8988T (cell line): Measurements from ENCODE around the gene SLC12A8.

Experiments
- DNase-seq: peaks from one replicate; pipeline ENCODE4 v3.0.0; 2011

SLC12A8 gene

DNA sequence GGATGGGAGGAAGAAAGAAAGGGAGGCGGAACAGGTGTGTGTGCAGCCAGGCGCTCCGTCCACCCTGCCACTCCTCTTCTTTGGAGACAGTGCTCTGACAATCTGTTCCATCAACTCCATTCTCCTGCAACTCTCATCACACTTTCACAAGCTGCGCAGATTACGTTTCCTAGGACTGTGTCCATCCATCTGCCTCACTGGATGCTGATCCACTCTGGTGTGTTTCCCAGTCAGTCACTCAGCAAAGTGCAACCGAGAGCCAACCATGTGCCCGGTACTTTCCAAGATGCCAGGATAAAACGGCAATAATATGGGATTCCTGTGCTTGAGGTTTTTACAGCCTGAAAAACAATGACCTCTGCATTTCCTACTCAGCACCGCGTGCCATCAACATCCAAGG lies 59.6 kb downstream of the SLC12A8 start:
- no peak for DNase-seq

DNA sequence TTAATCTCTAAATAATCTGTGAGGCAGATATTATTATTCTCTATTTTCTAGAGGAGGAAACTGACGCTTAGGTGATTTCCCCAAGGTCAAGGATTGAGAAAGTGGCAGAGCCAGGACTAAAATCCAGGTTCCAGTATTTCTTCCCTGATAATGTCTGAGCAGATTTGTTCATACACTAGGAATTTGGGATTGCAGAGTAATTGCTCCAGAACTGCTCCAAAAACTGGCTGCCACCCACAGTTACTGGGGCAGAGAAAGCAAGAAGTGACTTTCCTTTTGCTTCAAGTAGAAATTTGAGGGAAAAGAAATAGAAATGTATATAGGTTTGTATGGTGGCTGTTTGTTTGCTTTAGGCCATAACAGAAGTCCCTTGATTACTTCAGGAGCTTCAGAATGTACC lies 60.6 kb downstream of the SLC12A8 start:
- no peak for DNase-seq

DNA sequence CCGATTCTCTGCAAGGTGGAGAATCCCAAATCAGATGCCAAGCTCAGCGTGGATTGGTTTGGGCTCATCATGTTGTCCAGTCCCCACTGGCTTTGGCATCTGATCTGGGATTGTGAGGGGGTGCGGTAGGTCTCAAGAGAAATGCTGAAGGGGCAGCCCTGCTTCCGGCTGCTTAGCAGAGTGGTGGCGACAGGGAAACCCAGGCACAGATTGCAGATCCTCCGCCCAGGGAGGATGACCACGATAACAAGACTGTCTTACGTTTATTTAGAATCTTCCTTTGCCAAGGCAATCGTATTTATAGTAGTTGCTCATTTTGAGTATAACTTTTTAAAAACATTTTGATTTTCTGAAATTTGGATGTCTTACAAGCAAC lies 61.1 kb downstream of the SLC12A8 start:
- no peak for DNase-seq

DNA sequence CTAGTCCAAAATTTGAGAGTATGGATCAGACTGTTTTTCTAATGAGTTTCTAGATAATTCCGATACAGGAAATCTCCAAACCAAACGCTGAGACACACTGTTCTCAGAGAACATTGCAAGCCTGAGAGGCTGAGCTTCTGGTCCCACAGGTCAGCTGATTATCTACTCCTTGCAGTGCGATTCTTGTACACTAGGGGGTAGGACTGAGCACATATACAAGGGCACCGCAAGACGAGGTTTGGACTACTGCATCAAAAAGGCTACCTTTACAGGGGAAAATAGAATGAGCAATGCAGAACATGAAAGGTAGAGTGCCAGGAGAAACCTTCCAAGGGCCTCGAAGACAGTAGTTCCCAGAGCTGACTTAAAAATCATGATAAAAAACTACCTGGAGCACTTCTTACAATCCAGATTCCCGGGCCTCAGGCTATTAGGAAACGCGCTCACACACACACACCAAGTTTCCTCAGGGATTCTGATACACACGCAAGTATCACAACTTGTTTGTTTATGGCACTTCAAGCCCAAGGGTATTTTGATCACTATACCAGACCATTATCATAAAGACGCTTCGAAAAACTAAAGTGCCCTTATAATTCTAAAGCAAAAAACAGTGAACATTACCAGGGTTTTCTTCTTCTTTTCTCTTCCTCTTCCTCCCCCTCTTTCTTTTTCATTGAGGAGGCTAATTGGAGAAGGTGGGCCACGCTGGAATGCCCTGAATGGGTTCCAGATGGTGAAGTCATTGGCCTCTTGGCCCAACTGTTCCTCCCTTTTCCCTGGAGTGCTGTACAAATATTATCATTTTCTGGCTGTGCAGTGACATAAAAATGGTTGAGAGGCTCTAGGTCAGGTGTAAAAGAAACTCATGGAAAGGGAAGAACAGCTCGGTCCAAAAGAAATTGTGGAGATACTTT lies 61.8 kb downstream of the SLC12A8 start:
- DNase-seq: no peak

DNA sequence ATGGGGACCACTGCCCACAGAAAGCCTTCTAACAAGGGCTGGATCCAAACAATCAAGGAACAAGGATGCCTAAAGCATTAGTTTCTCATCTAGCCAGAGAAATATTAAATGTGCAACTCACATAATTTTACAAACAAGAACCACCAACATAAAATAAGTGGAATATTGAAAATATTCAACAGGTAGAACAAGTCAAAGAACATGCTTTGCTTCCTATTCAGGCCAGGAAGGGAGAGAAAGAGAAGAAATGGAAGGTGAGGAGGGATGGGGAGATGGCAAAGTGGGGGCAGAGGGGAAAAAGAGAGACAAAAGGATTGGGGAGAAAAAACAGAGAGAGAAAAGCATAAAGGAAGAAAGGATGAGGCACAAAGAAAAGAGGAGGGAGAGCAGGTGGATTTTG lies 63.1 kb downstream of the SLC12A8 start:
- no peak for DNase-seq

DNA sequence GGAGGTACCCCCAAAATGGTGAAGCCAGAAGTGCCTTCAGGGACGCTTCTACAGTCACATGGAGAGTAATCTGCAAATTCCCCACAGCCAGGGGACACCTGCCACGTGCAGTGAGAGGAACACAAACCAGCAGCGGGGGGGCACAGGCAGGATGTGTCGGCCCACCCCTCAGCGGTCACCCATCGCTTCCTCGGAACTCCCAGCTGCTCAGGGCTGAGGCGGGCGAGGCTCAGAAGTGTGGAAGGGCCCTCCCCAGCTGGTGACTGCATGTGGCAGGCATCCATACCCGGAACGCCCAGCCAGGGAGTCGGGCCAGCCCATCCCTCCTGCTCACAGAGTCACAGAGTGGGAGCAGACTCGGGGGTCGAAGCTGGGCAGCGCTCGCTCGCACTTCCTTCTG lies 63.7 kb downstream of the SLC12A8 start:
- DNase-seq: peak; percentile 74

DNA sequence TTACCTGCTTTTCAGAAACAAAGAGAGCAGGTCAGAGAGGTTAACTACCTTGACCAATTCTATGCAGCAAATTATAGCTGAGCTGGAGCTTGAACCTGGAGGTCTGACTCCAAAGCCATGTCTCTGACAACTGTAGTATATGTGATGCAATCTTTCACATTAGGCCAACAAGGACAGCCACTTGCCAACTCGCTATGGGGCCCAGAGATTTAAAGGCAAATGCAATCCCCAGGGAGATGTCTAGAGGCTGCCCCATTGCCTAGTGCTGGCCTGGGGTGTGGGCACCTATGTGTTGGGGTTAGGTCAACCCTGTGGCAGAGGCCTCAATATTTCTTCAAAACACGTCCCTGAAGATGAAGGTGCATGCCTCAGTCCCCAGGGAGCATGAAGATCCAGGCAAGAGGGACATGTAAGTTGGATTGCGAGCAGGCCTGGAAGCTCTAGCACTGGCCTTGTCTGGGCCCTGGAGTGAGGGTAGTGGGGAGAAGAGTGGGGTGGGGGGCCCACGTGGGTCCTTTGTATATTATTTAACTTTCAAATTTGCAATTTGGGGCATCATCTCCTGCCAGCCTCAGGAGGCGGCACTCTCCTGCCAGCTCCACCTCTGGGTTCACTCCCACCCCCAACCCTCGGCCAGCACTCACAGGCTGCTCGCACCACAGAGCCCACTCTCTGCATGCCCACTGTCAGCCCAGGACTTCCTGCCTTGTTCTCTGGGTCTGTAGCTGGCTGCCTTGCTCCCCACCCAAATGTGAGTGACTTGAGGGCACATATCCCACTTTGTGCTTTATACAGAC lies 64.3 kb downstream of the SLC12A8 start:
- no peak for DNase-seq

DNA sequence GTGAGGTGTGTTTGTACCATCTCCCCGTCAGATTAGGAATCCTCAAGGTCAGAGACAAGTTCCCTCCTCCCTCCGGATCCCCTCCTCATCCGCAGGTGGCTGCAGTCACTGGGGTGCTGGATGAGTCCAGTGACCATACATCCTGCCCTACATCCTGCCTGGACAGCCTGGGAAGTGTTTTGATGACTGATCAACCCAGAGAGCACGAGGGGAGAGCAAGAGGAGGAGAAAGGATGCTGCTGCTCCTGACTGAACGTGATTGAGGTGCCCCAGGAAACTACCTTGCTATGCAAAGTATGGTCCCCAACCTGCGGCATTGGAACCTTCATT lies 65.1 kb downstream of the SLC12A8 start:
- DNase-seq: no peak

DNA sequence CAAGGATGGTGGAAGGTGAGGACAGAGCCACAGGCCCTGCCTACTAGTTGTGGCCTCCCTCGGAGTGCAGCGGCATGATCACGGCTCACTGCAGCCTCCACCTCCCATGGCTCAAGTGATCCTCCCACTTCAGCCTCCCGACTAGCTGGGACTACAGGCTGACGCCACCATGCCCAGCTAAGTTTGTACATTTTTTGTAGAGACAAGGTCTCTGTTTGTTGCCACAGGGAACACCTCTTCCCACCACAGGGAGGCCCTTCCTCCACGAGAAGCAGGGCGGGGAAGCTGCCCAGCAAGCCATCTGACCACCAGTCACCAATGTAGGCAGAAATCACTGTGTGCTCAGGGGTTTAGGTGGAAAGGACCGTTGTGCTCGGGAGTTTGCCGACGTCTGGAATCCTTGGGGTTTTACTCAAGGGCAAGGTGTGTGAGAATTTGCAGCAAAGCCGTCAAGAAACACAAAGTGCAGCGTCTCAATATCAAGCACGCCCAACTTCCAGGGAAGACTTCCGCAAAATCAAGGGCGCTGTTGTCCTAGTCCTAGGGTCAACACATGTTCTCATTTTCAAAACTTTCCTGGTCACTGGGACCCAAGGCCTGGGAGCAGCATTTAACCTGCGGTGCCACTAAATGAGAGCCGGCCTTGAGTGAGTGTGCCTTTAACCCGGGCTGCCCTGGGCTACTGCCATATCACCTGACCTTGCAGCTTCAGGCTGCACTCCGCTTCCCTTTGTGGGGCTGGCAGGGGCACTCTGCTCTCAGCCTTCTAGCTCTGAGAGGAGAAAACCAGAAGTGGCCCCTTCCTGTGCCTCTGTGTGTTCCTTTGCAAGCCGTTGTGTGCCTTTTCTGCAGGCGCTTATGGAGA lies 65.7 kb downstream of the SLC12A8 start:
- no peak for DNase-seq

DNA sequence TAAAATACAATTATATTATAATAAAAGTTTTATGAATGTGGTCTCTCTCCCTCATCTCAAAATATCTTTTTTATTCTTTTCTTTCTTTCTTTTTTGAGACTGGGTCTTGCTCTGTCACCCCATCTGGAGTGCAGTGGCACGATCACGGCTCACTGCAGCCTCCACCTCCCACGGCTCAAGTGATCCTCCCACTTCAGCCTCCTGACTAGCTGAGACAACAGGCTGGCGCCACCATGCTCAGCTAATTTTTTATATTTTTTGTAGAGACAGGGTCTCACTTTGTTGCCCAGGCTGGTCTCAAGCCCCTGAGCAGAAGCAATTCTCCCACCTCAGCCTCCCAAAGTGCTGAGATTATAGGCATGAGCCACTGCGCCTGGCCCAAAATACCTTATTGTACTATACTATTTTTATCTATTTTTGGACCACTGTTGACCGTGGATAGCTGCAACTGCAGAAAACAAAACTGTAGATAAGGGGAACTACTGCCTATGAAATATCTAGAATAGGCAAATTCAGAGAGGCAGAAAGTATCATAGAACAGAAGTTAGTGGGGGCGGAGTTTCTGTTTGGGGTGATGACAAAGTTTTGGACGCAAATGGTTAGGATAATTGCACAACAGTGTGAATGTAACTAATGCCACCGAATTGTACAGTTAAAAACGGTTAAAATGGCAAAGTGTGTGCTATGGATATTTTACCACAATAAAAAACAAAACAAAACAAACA lies 66.6 kb downstream of the SLC12A8 start:
- DNase-seq: no peak

DNA sequence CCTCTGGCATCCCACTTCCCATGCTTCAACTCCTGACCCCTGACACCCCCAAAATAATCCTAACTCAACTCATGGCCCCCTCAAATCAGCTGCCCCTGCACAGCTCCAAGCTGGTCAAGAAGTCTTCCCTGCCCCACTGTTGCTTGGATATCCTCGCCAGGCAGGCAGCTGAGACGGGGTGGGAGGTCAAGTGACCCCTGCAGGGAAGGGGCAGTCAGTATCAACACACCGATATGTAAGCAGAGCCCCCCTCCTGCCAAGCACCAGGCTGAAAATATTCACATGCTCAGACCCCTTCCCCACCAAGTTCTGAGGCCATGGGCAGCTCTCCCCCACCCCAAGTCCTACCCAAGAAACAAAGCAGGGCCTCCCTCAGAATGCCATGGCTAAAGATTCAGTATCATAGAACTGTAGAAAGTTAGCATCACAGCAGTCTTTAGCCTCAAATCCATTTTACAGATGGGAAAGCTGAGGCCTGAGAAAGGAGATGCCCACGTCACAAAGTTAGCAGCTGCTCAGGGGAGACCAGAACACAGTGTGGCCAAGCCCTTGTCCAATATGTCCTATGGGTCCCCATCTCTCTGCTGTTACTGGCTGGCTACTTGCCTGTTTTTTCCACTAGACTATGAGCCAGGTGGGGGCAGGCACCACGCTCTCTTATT lies 67.8 kb downstream of the SLC12A8 start:
- no peak for DNase-seq

DNA sequence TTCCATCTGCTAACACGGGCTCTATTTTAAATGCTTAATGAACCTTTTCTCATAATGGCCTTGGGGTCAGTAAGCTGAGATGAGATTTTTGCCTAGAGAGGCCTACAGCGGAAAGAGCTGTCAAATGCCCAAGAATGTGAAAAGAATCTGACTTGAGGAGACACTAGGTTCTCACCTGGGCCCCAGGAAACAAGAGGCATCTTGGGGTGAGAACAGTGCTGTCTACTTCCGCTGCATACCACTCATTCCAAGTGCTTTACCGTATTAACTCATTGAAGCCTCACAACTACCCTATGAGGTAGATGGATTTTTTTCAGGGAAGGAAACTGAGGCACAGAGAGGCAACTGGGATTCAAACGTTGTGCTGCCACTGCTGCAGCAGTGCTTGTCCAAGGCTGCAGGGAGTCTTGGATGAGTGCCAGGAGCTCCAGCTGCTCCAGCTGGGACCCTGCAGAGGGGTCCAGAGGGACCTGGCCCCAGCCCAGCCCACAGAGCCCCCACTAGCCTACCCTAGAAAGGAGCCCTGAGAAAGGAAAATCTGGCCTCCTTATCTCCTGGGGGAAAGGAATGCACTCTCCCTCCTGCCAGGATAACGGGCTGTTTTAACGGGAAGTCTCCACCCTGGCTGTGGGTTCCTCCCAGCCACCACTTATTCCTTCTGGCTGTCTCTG lies 68.4 kb downstream of the SLC12A8 start:
- DNase-seq: peak; percentile 81

DNA sequence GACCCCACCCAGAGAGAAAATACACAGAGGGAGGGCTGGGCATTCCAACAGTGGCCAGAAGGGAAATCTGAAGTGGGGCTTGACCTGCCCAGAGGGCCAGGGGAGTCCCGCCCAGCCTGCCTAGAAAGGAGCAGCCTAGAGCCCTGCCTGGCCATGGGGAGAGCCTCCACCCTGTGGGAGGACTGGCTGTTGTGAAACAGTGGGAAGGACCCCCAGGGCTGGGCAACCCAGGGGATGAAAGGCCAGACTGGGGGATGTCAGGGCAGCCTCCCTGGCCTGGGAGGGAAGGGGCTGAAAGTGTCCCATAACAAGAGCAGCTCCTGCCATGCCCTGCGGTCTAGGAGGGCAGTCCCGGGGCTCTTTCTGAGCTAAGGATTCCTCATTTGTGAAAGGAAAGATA lies 69.0 kb downstream of the SLC12A8 start:
- DNase-seq: no peak

DNA sequence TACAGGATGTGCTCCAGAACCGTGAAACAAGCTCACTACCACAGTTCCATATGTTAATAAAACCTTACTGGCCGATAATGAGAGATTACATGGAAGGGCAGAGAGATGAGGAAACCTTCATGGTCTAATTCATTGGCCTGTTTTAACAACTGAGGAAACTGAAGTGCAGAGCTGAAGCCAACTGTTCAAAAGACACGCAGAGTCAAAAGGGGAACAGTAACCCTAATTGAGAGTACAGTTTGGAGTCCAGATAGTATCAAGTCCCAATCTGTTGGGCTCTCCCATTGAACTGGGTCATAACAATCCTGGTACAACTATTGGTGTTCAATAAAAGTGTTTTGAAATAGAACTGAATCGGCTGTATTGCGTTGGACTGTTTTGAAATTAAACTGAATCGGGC lies 69.6 kb downstream of the SLC12A8 start:
- DNase-seq: no peak

DNA sequence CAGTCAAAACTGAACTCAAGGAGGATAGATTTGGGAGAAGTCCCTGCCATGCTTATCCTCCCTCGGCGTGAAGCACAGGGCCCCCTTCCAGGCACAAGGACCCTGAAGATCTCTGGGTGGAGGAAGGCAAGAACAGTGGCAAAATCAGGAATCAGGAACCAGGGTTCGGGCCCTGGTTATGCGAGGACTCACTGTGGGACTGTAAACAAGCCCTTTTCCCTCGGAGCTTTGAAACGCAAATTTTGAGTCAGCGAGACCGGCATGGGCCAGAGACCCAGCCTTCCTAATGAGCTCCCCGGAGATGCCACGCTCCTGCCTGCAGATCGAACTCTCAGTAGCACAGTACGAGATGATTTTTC lies 70.1 kb downstream of the SLC12A8 start:
- DNase-seq: no peak

DNA sequence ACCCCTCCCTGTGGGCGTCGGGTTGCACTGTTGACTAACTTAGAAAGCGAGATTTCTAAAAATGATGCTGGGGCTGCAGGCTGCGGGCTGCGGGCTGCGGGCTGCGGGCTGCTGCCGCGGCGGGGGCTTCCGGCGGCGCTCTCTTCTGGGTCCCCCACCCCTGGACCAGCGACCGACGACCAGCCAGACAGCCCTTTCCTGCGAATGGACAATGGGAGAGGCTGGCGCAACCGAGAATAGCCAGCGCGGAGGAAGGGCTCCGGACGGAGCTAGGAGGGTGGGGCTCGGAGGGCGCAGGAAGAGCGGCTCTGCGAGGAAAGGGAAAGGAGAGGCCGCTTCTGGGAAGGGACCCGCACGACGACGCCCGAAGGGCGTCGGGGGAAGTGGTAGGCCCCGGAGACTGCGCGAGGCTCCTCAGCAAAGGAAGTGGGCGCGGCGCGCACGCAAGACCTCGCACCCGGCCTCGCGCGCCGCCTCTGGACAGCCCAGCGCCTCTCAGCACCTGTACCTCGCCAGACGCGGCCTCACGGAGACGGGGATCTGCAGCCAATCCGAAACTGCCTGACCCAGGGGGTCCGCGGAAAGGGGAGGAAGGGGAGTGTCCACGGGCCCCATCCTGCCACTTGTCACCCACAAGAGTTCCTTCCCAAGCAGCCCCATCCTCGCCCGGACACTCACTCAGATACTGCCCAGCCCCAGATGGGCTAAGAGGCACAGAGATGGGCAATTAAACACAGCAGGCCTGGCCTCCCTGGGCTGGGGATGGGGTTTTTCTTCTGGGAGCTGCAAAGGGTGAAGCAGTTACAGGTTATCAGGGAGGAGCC lies 70.7 kb downstream of the SLC12A8 start:
- no peak for DNase-seq

DNA sequence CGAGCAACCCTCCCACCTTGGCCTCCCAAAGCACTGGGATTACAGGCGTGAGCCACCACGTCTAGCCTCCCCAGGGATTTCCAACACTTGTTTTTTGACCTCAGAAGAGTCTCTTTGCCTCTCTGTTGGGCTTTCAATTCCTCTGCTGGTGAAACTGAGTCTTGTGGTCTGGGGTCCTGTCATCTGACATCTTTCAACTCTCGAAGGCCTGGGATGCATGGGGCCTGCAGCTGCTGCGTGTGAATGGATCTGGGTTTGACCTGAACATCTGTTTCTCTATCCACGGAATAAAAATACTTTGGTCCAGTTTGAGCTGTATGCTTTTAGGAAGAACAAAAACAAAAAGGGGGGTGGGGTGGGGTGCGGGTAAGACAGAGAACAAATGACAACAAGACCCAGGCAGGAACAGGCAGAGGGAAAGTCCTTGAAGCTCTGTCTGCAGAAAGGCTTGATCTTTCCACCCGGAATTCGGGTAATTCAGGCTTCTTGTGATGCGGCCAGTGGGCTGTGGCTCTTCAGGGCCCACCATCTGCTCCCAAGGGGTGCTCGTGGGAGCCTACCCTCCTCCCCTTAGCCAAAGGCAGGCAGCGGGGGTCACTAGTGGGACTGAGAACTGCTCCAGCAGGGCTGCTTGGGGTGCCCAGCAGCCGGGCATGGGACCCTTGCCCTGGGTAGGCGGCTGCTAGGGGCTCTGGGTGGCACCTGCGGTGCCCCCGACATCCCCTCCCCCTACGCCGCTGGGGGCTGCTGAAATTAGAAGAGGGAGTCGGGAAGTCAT lies 71.5 kb downstream of the SLC12A8 start:
- no peak for DNase-seq

DNA sequence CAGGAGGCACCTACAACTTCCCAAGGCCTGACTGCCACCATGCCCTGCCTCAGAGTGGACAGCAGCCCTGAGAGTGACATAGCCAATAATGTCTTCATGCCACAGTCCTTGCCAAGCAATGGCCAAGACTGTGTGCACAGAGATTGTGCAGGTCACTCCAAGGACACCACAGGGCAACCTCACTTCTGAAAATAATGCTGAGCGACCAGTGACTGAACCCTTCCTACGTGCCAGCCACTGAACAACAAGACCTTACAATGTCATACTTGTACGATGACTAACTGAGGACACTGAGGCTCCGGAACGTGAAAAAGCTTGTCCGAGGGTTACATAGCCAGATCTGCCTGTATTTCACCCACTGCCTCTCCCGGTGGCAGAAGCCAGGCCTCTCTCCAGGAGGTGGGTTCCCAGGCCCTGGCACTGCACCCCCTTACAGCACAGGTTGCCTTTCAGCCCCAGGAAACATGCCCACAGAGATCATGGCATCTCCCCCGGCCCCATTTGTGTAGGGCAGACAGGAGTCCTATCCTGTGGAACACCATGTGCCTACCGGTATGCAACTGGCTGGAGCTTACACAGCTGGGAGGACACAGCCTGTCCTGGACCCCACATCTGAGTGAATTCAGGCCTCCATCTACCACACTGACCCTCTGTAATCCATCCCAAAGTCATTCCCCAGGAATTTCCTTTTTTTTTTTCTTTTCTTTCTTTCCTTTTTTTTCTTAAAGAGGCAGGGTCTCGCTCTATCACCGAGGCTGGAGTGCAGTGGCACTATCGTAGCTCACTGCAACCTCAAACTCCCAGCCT lies 72.3 kb downstream of the SLC12A8 start:
- DNase-seq: peak; percentile 85

DNA sequence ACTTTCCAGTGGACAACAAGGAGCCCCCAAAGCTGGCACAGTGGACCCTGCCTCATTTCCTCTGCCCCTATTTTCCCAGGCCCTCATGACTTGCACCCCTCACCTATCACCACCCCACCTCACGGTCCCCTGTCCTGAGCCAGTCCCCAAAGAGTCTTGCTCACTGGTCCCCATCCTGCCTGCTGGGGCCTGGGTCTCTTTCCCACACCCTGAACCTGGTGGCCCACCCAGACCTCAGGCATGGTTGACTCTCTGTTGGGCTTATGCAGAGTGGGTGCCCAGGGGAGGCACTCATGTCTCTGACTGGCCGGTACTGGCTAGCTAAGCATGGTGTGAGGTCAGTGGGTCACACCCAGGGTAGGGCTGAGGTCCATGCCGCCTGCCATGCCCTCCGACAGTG lies 73.2 kb downstream of the SLC12A8 start:
- no peak for DNase-seq
